GM18519 (cell line): ENCODE data around the gene FOXP1.
A peak's percentile ranks its signal among the peaks of the same experiment; 100 is the strongest.
"Not testable (repeated sequence)": the region's sequence is repeated elsewhere in the genome, so short reads cannot be mapped to it uniquely, and the experiment has no call there.

ENCODE experiments used
- ATAC-seq: cut with Tn5 transposase; IDR thresholded peaks from one replicate; pipeline ENCODE4 v1.9.1; 2021; ENCODE audit warnings: mild to moderate bottlenecking, moderate library complexity; ENCODE audit not compliant: unreplicated experiment, low FRiP score

FOXP1 gene

DNA sequence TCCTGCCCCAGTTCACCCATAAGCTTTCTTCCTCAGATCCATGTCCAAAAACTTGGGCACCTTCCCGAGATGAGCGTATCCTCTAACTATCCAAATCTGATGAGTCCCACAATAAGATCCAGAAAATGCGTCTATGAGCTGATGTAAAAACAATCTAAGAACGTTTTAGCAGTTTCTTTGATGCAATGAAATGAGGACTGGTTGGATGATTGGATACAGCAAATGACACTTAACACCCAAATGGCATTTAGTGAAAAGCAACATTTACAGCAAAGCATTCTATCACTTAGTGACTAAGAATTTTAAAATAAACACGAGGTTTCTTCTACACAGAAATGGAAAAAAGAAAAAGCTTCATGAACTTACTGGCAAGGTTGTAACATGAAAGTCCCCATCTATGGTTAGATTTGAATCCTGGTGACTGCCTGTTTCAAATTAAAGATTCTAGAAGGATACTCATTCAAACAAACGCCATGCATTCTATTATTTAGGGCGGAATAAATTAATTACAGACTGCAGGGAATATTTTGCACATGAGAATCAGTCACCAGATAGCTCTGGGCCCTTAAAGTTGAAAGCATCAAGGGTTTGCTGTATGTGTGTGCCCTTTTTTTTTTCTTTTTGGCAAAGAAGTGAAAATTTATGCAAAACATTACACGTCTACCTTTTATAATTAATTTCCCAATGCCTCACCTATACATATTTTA, 598.6 kb downstream of the FOXP1 start:
- ATAC-seq: no peak

DNA sequence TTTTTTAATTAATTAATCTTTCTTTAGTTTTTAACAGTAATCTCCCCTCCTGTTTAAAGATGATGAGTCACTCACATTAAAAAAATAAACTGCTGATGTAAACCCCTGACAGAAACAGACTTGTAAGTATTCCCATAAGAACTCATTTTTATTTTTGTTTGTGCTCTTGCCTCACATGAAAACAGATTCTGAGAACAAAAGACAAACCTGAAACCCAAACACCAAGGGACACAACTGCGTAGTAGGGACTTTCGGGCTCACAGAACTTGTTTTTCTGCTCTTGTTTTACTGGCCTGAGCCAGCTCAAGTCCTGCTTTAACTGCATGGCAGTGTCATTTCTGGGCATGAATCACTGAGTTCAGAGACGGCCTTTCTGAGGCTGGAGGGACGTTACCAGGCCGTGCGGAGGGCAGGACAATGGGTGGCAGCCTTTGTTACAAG, 600.8 kb downstream of the FOXP1 start:
- peak; percentile 84 for ATAC-seq

DNA sequence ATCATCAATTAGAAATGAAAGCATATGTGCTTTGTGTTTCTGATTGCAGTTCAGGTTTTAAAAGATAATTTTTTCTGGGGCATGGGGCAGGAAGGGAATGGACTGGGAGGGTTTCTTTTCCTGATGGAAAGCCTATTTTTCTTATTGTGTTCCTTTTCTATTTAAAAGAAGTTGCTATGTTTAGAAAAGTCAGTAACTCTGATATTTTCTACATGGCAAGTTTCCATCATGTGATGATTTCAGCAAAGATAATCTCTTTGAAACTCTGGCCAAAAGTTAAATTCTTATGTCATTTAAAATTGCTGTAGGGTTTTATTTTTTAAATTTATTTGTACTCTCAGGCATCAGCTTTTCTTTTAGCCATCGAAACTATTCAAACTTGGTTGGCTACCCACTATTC, 601.2 kb downstream of the FOXP1 start:
- no peak for ATAC-seq

DNA sequence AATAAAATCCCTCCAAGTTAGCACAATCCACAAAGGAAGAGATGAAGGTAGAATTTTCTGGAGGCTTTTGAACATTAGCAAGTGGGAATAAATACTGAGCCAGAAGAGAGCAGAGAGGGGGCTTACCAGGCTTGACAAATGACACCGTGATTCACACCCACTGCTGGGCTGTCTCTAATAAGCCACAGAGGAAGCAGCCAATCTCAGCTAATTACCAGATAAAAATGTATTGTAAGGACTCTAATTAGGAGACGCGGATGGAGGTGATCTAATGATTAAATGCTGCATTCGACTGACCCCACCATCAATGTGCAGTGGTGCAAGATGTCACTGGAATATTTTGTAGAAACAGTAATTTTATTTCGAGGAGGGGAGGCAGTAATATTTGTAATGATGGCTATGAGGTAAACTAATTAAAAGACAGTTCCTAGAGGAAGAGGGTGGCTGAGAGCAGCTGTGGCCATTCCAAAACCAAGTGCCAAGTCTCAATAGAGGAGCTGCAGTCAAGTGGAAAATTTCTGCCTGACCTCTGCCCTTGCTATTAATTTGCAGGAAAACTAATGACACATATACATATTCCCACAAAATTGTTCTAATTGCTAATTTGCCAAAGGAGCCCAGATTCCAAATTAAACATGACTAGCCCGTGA, 602.2 kb downstream of the FOXP1 start:
- no peak for ATAC-seq

DNA sequence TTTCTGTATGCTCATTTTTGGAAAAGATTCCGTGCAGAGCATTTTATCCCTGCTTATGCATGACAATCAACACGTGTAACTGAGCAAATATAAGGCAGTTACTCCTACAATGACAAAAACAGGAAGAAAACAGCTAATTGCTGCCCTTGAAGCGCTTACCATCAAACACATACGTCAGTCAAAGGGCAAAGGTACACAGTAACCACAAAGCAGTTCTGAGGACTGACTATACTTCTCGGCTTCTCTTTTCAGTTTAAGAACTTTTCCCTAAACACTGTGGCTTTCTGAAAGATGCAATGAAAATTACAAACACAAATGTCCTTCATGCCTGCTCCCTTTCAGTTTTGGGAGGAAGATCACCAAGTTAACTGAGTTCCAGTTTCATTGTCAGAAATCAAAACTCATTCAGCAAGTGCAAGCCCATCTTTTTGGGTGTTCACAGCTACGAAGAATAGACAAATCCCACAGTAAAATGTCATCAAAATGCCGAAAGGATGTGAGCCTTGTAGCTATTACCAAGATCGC, 602.8 kb downstream of the FOXP1 start:
- no peak for ATAC-seq

DNA sequence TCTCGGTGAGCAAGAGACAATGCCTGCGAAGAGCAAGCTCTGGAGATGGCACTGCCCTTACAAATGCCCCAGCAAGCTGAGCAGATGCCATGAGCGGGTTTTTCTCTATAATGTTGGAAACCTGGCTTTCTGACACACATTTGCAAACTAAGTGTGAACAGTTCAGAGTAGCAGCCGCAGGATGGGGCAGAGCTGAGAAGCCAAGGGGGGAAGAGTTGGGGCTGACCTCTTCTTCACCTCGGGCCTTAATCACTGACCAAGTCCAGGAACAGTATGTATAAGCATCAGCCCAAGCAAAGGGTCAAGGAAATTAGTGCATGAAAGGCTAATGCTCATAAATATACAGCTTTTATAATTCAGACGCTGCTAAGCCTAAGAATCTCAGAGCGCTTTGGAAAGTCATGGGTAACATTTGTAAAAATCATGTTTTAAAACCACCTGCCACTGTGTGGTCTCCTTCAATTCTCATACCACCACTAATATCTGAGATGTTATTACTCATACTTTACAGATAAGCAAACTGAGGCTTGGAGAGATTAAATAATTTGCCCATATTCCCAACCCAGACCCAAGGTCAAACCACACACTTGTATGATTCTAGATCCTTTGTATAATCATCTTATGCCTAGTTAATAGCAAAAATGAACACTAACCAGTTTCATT, 603.4 kb downstream of the FOXP1 start:
- ATAC-seq: no peak

DNA sequence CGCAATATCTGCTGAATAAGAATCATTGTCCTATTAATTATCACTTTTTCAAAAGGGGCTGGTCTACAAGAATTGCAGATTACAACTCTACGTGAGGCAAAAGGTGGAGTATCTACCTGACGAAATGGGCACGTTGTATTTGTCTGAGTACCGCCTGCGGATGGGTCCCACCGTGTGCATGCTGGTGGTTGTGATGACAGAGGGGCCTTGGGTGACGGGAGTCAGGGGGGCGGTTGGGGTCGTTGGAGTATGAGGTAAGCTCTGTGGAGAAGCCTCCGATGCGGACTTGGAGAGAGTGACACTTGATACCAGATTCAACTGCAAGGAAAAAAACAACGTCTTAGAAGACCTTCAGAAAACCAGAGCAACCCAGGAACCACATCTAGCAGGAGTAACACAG, 605.8 kb downstream of the FOXP1 start:
- ATAC-seq: no peak

DNA sequence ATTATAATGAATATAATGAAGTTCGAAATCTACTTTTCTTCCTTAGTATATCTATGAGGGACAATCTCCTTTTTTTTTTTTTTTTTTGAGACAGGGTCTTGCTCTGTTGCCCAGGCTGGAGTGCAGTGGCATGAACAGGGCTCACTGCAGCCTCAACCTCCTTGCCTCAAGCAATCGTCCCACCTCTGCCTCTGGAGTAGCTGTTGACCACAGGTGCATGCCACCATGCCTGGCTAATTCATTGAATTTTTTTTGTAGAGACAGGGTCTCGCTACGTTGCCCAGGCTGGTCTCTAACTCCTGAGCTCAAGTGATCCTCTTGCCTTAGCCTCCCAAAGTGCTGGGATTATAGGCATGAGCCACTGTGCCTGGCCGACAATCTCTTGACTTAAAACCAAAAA, 607.5 kb downstream of the FOXP1 start:
- not testable (repeated sequence) for ATAC-seq

DNA sequence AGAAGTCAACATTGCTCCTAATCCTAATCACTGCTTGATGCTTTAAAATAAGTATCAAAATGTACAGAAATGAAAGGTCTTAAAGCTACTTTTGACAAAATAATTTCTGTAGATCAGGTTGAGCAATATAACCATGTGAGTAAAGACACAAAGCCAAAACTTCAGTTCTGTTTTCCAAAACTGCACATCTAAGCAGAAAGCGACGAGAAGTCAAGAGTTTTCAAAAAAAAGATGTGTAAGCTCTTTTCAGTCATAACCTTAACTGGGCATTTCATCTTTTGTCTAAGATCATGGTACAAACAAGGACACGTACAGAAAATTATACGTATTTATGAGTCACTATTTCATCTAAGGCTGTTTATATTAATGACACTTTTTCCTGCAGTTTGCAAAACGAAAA, 608.8 kb downstream of the FOXP1 start:
- ATAC-seq: no peak

DNA sequence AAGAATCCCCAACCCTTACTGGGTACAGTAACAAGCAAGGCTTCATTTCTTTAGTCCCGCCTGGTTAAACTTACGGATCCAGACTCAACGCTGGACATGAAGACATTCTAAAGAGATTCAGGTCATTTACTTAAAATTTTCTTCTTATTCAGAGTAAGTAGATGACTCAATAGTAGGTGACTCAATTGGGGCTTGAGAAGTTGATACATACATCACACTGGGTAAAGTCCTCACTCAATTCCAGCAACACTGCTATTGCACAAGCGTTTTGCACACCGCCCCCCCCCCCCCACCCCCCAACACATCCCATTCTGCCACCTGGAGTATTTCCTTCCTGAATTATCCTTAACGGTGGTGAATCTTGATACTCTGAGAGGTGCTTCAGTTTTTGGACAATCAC, 610.0 kb downstream of the FOXP1 start:
- ATAC-seq: no peak

DNA sequence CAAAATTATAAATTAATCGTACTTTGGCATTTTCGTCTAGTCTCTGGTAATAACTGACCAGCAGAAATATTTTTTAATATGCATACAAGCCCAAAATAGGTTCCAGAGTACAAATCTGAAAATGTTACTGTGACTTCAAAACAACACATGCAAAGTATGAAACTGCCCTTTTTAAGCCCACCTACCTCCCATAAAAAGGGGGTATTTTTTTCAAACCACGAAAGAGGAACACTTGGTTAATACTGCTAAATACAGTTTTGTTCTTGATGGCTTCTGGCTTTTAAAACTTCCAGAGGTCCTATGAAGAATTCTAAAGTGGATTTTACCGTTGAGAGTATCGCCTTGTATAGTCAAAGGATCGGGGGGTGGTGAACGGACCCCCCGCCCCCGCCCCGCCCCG, 610.7 kb downstream of the FOXP1 start:
- ATAC-seq: no peak

DNA sequence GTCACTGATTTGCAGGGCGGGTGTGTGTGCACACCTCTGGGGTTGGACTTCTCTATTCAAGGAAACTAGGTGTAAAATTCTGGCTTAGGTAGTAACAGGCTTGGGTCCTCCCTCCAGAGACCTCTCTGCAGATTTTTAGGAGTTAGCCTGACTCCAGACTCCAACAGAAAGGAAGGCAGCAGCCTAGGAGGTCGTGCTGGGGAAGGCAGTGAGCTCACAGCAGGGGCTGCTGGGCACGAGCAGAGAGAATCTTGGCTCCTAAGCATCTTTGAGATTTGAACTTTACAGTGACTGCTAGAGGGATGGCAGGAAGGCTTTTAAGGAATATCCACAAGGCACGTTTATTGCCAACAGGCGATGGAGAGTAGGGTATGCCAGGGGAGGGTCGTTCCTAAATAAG, 612.6 kb downstream of the FOXP1 start:
- no peak for ATAC-seq

DNA sequence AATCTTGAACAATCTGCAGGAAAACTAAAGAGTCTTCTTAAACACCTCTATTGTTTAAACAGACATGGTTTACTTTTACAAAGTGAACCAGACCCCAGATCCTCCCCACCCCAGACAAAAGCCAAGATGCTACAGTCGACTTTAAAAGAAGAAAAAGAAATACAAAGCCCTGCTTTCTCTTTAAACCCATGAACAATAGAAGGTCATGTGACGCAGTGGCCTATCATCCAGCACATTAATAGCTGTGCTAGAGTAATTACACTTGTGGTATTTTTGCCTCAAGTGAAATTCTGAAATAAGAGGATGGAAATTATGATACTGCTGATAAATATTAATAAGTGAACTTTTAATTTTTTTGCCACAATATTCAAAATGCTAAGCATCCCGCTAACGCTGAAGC, 613.4 kb downstream of the FOXP1 start:
- no peak for ATAC-seq

DNA sequence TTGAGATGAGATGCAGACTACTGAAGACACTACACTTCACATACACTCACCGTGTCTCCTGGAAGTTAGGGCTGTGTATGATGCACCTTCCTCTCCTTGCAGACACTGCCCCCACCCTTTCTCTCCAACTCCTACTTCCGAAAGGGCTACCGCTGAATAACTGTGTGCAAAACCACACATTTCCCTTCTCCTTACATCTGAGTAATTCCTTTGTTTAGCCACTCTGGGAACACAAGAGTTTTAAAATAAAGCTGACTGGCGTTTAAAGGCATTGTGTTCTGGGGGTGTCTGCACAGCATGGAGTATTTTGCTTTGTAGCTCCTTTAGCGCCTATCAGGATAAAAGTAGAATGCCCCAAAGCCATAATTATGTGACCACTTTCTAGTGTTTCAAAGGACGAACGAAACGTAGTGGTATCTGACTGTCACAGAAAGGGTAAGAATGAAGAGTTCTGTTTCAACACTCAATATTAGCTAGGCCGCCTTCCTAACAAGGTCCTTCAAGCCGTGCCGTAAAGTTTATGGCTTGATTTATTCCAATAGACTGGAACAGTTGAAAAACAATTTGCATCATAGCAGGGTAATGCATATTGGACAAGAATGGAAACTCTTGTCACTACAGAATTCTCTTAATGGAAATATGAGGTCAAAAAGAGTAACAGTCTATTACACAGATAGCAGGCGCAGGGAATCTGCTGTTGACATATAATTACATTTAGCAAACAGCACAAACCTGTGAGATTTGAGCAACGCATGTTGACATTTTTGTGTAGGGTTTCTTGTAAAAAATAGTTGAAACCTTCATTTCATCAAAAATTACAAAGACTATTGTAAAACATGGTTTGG, 619.9 kb downstream of the FOXP1 start:
- no peak for ATAC-seq

DNA sequence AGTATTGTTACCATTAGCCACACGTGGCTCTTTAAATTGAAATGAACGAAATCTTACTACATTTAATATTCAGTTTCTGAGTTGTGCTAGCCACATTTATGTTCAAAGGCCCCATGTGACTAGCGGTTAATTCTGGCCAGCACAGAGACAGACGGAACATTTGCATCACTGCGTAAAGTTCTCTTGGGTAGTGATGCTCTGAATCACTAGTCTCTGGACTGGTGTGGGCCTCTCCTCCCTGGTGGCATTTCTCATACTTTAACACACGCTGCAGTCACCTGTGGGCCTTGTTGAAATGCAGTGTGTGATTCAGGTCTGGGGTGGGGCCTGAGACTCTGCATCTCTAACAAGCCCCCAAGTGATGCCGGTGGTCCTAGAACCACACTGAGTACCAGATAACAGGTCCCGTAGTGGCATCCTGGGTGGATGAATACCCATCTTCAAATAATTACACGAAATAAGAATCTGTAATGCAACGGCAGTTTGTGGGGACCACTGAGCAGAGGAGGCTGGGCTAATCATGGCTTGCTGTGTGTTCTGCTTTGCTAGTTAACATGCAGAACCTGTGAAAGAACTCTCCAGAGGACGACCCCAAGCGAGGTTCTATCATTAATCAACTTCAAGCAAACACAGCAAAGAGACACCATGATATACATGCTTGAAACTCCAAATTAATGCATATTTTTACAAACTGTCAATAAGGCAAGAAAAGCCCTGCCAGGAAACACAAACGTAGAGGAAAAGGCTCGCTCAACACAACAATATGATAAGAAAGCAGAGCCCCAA, 623.8 kb downstream of the FOXP1 start:
- ATAC-seq: no peak

DNA sequence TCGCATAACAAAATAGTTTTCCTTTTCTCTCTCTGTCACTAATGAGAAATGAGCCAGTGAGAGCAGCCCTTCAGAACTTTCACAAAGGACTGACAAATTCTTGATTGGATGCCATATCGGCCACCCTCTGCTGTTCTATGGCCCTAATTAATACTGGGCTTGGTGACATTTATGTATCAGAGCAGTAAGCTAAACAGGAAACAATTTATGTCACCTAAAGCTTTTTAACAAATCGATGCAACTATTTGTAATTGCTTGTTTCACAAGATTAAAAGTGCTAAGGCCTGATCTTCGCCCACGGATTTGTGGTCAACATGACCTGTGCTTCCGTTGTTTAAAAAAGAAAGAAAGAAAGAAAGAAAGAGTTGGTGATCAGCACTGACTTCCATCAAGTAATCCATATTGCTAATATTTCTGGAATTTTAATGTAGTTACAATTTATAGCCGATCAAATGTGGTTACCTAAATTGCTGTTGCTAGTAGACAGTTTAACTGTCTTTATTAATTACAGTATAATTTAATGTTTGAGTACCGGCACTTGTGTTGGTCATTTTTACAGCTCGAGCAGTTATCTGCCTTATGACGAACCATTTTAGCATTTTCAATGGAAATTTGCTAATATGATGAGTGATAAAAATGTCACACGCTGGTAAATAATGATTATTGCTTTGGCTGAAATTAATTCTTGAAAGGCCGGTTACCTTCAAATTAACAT, 631.3 kb downstream of the FOXP1 start:
- ATAC-seq: no peak

DNA sequence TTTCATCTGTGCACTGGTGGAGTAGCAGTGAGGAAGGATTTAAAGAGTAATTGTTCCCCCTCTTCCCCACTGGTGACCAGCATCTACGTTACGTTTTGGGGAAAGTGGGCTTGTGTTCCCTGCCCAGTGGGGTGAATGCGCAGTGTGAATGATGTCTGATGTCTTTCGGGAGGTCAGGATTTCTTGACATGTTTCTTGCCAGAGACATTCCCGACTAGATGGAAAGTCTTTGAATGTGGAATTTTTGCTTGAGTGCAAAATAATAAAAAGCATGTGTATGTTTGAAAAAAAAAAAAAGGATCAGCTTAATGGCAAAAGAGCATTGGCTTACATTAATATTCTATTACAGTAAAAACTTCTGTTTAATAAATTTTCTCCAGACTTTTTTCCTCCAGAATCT, 632.2 kb downstream of the FOXP1 start:
- no peak for ATAC-seq

DNA sequence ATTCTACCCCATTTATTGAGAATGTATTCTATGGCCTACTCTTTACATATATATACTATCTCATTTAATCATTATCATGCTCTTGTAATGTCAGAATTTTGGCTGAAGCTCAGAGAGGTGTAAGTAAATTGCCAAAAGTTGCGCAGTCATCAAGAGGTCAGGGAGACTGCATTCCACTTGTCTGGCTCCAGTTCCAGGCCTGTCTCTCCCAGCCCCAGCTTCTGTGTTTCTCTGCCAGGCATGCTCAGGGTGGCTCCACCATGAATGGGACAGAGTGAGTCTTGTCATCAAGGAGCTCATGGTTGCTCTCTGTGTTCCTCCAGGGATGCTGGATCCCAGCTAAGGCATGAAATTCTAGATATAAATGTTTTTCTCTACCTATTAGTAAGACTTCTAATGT, 635.9 kb downstream of the FOXP1 start:
- no peak for ATAC-seq

DNA sequence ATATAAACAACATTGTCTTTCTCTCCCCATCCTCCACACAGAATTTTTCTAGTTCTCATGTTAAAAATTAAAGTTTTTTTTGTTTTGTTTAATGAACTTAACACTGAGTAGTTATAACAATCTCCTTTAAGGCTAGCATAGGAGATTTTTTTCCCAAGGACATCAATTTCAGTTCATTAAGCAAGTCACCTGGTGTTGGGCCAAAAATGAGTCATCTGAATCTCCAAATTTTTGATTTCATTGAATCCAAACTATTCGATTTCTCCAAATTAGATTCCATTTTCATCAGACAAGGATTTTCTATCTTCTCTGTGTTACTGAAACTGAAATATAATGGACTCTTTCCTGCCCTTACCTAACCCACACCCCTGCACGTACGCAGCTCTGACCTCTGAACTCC, 639.6 kb downstream of the FOXP1 start:
- ATAC-seq: no peak
